Thyroid gland (tissue), 4 donors: ENCODE measurements around the gene CD99L2.

ENCODE experiments used
- POLR2A ChIP-seq, 2 donors: fragments of 450-650 bp; IDR thresholded peaks; one replicate each; pipeline ENCODE4 v1.6.1; 2017; ENCODE audit warnings: antibody characterized with exemption in 2 of 2, mild to moderate bottlenecking in 2 of 2, moderate library complexity in 1 of 2
- TF ChIP-seq, protein P1 (sequence below), 6 experiments: fragments of 200-600 bp in 3 of 6; fragments of 450-650 bp in 3 of 6; sonication (generic) in 3 of 6; IDR thresholded peaks; one replicate each; pipeline ENCODE4 v1.5.1; 2016 to 2019; ENCODE audit warnings: antibody characterized with exemption in 6 of 6, mild to moderate bottlenecking in 2 of 6, inconsistent platforms in 1 of 6, moderate library complexity in 1 of 6

DNA sequence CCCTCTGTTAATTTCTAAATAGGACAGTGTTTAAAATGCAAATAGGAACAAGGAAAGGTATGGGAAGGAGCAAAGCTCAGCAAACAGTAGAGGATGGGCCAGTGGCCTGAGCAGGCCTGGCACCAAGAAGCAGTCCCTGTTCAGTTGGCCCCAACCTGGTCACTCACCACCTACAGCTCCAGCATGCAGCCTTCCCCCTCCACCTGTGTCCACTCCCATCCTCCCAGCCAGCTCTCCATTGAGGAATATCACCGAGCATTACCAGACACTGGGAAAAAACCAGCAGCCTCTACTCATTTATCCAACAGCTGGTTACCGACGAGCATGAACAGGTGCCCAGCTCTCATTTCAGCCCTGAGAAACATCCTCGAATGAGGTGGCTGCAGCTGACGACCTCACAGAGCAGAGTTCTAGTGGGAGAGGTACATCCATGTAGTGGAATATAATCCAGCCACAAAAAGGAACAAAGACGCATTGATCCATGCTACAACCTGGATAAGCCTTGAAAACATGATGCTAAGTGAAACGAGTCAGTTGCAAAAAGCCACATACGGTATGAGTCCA lies 25.6 kb downstream of the CD99L2 start:
- TF ChIP-seq POLR2A (IDR thresholded peaks at IDR 0.05) = no peak
- TF ChIP-seq, protein P1, sequence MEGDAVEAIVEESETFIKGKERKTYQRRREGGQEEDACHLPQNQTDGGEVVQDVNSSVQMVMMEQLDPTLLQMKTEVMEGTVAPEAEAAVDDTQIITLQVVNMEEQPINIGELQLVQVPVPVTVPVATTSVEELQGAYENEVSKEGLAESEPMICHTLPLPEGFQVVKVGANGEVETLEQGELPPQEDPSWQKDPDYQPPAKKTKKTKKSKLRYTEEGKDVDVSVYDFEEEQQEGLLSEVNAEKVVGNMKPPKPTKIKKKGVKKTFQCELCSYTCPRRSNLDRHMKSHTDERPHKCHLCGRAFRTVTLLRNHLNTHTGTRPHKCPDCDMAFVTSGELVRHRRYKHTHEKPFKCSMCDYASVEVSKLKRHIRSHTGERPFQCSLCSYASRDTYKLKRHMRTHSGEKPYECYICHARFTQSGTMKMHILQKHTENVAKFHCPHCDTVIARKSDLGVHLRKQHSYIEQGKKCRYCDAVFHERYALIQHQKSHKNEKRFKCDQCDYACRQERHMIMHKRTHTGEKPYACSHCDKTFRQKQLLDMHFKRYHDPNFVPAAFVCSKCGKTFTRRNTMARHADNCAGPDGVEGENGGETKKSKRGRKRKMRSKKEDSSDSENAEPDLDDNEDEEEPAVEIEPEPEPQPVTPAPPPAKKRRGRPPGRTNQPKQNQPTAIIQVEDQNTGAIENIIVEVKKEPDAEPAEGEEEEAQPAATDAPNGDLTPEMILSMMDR (IDR thresholded peaks at IDR 0.05) = no peak
